HCT116 (cell line): ENCODE results near the gene ARAP1. TPM values are rescaled to one million over a fixed set of nuclear protein-coding genes. Genes with fewer than 3 reads are reported as not detected.

ENCODE experiments used
- ATAC-seq: fragments of 200-7000 bp; cut with Tn5 transposase; 2 replicates; pipeline ENCODE4 v1.9.1; 2020; ENCODE audit warnings: mild to moderate bottlenecking, moderate library complexity
- BruUV-seq: library from RNA; stranded (reverse); fragments of 400-500 nt; replicated peaks from 2 replicates; lab custom pipeline; 2021; lab: Mats Ljungman, UMichigan
- CTCF ChIA-PET: fragments of 300-600 bp; sonication (Branson Sonifier 250); formaldehyde crosslinking; loops from one replicate; lab custom pipeline; 2021; ENCODE audit warnings: antibody characterized with exemption; lab: Charles Lee
- POLR2A ChIA-PET: fragments of 300-600, 350-600 bp; sonication (Branson Sonifier 250); formaldehyde crosslinking; loops from one replicate; lab custom pipeline; 2021; ENCODE audit warnings: antibody characterized with exemption; lab: Charles Lee
- RAD21 ChIA-PET, 2 experiments: fragments of 300-600 bp; sonication (Branson Sonifier 250); formaldehyde crosslinking; loops; one replicate each; lab custom pipeline; 2023; ENCODE audit warnings: low total read pairs in 2 of 2; ENCODE audit not compliant: uncharacterized antibody in 2 of 2, unreplicated experiment in 2 of 2, low non-redundant PET in 1 of 2; lab: Charles Lee
- DNase-seq: peaks from one replicate; pipeline ENCODE4 v3.0.0-alpha.2; 2010; ENCODE audit warnings: low read depth, low spot score
- H2AFZ ChIP-seq: fragments of 200-600 bp; shearing (Covaris generic), sonication (generic); 2 replicates; pipeline ENCODE4 v1.6.1; 2017; ENCODE audit warnings: low read depth, mixed run types, mixed read lengths, antibody characterized with exemption, low read length; ENCODE audit not compliant: poor library complexity, severe bottlenecking
- H3K27ac ChIP-seq: 2 replicates; pipeline ENCODE4 v1.5.1; 2012; ENCODE audit warnings: low read depth, low read length
- H3K27me3 ChIP-seq: fragments of 200-600 bp; sonication (generic); 2 replicates; pipeline ENCODE4 v1.6.1; 2016; ENCODE audit warnings: mixed run types, low read length, mixed read lengths; ENCODE audit not compliant: insufficient read depth
- H3K36me3 ChIP-seq, 2 experiments: fragments of 200-500 bp in 1 of 2; fragments of 200-600 bp in 1 of 2; sonication (Bioruptor generic) in 1 of 2; sonication (generic) in 1 of 2; 2 replicates each; pipeline versions ENCODE4 v1.5.1 to v1.6.1; 2014 to 2016; ENCODE audit warnings: low read length in 2 of 2, inconsistent platforms in 1 of 2, mixed read lengths in 1 of 2, mixed run types in 1 of 2; ENCODE audit not compliant: insufficient read depth in 2 of 2, control insufficient read depth in 1 of 2
- H3K4me1 ChIP-seq, 2 experiments: fragments of 200-600 bp in 1 of 2; sonication (generic) in 1 of 2; 2 replicates each; pipeline versions ENCODE4 v1.5.1 to v1.6.1; 2012 to 2017; ENCODE audit warnings: low read length in 2 of 2, inconsistent platforms in 1 of 2, mild to moderate bottlenecking in 1 of 2, mixed read lengths in 1 of 2, mixed run types in 1 of 2, moderate library complexity in 1 of 2; ENCODE audit not compliant: insufficient read depth in 2 of 2, control insufficient read depth in 1 of 2
- H3K4me2 ChIP-seq: fragments of 200-600 bp; sonication (generic); 2 replicates; pipeline ENCODE4 v1.6.1; 2017; ENCODE audit warnings: mixed run types, low read length, mixed read lengths
- H3K4me3 ChIP-seq, 2 experiments: fragments of 200-600 bp in 1 of 2; sonication (generic) in 1 of 2; replicated peaks in 1 of 2; 2 replicates each; pipeline ENCODE4 v1.5.1; 2011 to 2016; ENCODE audit warnings: low read length in 2 of 2, control low read depth in 1 of 2, low read depth in 1 of 2, mild to moderate bottlenecking in 1 of 2, mixed read lengths in 1 of 2, mixed run types in 1 of 2
- H3K79me2 ChIP-seq: fragments of 200-600 bp; sonication (generic); 2 replicates; pipeline ENCODE4 v1.6.1; 2017; ENCODE audit warnings: mild to moderate bottlenecking, mixed run types, low read length, moderate library complexity, mixed read lengths; ENCODE audit not compliant: insufficient read depth
- H3K9ac ChIP-seq: fragments of 200-600 bp; sonication (generic); 2 replicates; pipeline ENCODE4 v1.6.1; 2016; ENCODE audit warnings: low read length, mixed read lengths
- H3K9me2 ChIP-seq: fragments of 200-600 bp; sonication (generic), shearing (Covaris generic); 2 replicates; pipeline ENCODE4 v1.6.1; 2017; ENCODE audit warnings: mixed run types, mild to moderate bottlenecking, moderate library complexity; ENCODE audit not compliant: insufficient read depth
- H3K9me3 ChIP-seq, 2 experiments: fragments of 200-500 bp in 1 of 2; fragments of 200-600 bp in 1 of 2; sonication (Bioruptor generic) in 1 of 2; sonication (generic) in 1 of 2; 2 replicates each; pipeline ENCODE4 v1.6.1; 2014 to 2017; ENCODE audit warnings: low read length in 2 of 2, mixed read lengths in 2 of 2, inconsistent platforms in 1 of 2, low read depth in 1 of 2, mild to moderate bottlenecking in 1 of 2, mixed run types in 1 of 2, moderate library complexity in 1 of 2; ENCODE audit not compliant: control insufficient read depth in 1 of 2, insufficient read depth in 1 of 2
- H4K20me1 ChIP-seq: fragments of 200-600 bp; sonication (generic), shearing (Covaris generic); 2 replicates; pipeline ENCODE4 v1.6.1; 2017; ENCODE audit warnings: mixed run types, mild to moderate bottlenecking, moderate library complexity; ENCODE audit not compliant: insufficient read depth
- CBX3 ChIP-seq: IDR thresholded peaks from 2 replicates; pipeline ENCODE4 v1.6.1; 2012; ENCODE audit warnings: low read depth
- CEBPB ChIP-seq: IDR thresholded peaks from 2 replicates; pipeline ENCODE4 v1.6.1; 2012; ENCODE audit warnings: low read depth
- EGR1 ChIP-seq: IDR thresholded peaks from 2 replicates; pipeline ENCODE4 v1.6.1; 2012; ENCODE audit warnings: low read depth
- ELF1 ChIP-seq: IDR thresholded peaks from 2 replicates; pipeline ENCODE4 v1.6.1; 2012; ENCODE audit warnings: low read depth, borderline replicate concordance
- EZH2 ChIP-seq: fragments of 200-600 bp; sonication (generic); IDR thresholded peaks from 2 replicates; pipeline ENCODE4 v1.6.1; 2017; ENCODE audit warnings: antibody characterized with exemption, mixed run types
- EZH2phosphoT487 ChIP-seq: fragments of 200-600 bp; IDR thresholded peaks from 2 replicates; pipeline ENCODE4 v1.6.1; 2018; ENCODE audit warnings: antibody characterized with exemption, borderline replicate concordance
- MAX ChIP-seq: IDR thresholded peaks from 2 replicates; pipeline ENCODE4 v1.6.1; 2012
- POLR2A ChIP-seq: IDR thresholded peaks from 2 replicates; pipeline ENCODE4 v1.7.0; 2011; ENCODE audit warnings: borderline replicate concordance; ENCODE audit not compliant: insufficient read depth, insufficient read length; ENCODE audit errors: extremely low read depth
- POLR2AphosphoS5 ChIP-seq: IDR thresholded peaks from 2 replicates; pipeline ENCODE4 v1.6.1; 2011; ENCODE audit warnings: mild to moderate bottlenecking, low read depth, low read length, moderate library complexity
- RAD21 ChIP-seq: IDR thresholded peaks from 2 replicates; pipeline ENCODE4 v1.6.1; 2012; ENCODE audit warnings: low read depth, mild to moderate bottlenecking
- SIN3A ChIP-seq: IDR thresholded peaks from 2 replicates; pipeline ENCODE4 v1.6.1; 2012; ENCODE audit warnings: low read depth
- TCF7L2 ChIP-seq: IDR thresholded peaks from 2 replicates; pipeline ENCODE4 v1.7.0; 2011; ENCODE audit warnings: borderline replicate concordance, inconsistent platforms; ENCODE audit not compliant: insufficient read depth, insufficient read length; ENCODE audit errors: extremely low read depth
- ZBTB33 ChIP-seq: IDR thresholded peaks from 2 replicates; pipeline ENCODE4 v1.6.1; 2011; ENCODE audit warnings: mild to moderate bottlenecking, low read length, moderate library complexity; ENCODE audit not compliant: insufficient replicate concordance; ENCODE audit errors: extremely low read depth
- ZNF274 ChIP-seq: fragments of 200-500 bp; sonication (Bioruptor generic); IDR thresholded peaks from 2 replicates; pipeline ENCODE4 v1.6.1; 2014; ENCODE audit warnings: mild to moderate bottlenecking, low read depth, low read length, inconsistent platforms
- intact Hi-C: fragments of 100-400 bp; cut with micrococcal nuclease; formaldehyde crosslinking; loops from 2 replicates; pipeline ENCODE4 v1.10.0; 2022
- total RNA-seq: library from RNA; stranded (reverse); gene quantifications from one replicate; pipeline ENCODE4 v1.2.1, GENCODE V29; 2021; ENCODE audit not compliant: unreplicated experiment

Gene ARAP1
- total RNA-seq, 1 experiment from 2014 or later: 57.4 TPM

GRCh38 chr11:72692498-72693237 lies 59.5 kb downstream of the ARAP1 start:
- H3K36me3 ChIP-seq: peaks cover 14% of the 10 kb centered on the region in 2 experiments; a peak in 2 of 4 replicates
- CTCF ChIA-PET: no interaction called here

GRCh38 chr11:72690166-72690565 lies 62.0 kb downstream of the ARAP1 start:
- Histone ChIP-seq H3K27ac (no peak overlapping the region), H3K79me2 (no peaks in the 10 kb centered on the region), H3K9me3 (no peaks in the 10 kb centered on the region), H3K9ac (no peak overlapping the region), H3K27me3 (no peaks in the 10 kb centered on the region), H3K4me2 (no peak overlapping the region), H4K20me1 (no peaks in the 10 kb centered on the region), H3K4me3 (no peak overlapping the region), H3K9me2 (no peaks in the 10 kb centered on the region), H2AFZ (no peak overlapping the region), H3K36me3 (peaks cover 12 to 14% of the 10 kb centered on the region in 2 experiments; a peak in 2 of 4 replicates), H3K4me1 (no peaks in the 10 kb centered on the region)
- TF ChIP-seq ELF1 (no peak), EGR1 (no peak), MAX (no peak), CBX3 (no peak), EZH2 (no peak), ZNF274 (no peak), POLR2AphosphoS5 (no peak), SIN3A (no peak), EZH2phosphoT487 (no peak), CEBPB (no peak)
- ChIA-PET RAD21 (no interaction called here), POLR2A (no interaction called here), CTCF (no interaction called here)
- no TSS peak for BruUV-seq
- intact Hi-C loops: no loop called here
- ATAC-seq: no peak
- no peak for DNase-seq

More at GRCh38 chr11:72692498-72693237, 59.5 kb downstream of the ARAP1 start:
- H3K9me3 ChIP-seq: no peaks in the 10 kb centered on the region
- ChIA-PET POLR2A (no interaction called here), RAD21 (no interaction called here)
- H3K4me2 ChIP-seq: no peak overlapping the region
- no peak overlapping the region for H3K27ac ChIP-seq
- no peaks in the 10 kb centered on the region for H3K27me3 ChIP-seq
- no TSS peak for BruUV-seq
- H2AFZ ChIP-seq: no peak overlapping the region
- intact Hi-C loops: no loop called here
- no peak overlapping the region for H3K9ac ChIP-seq
- DNase-seq (no peak), ATAC-seq (no peak)
- H3K9me2 ChIP-seq: no peaks in the 10 kb centered on the region
- H3K79me2 ChIP-seq: no peaks in the 10 kb centered on the region
- no peaks in the 10 kb centered on the region for H4K20me1 ChIP-seq
- H3K4me3 ChIP-seq: no peak overlapping the region
- no peak for TF ChIP-seq RAD21
- TF ChIP-seq ZBTB33: no peak
- no peak for TF ChIP-seq TCF7L2
- no peak for TF ChIP-seq POLR2A
- H3K4me1 ChIP-seq: no peaks in the 10 kb centered on the region
